Midbrain (tissue), 1 donor: Measurements from ENCODE around the gene AP1G1.
"Not testable (repeated sequence)": the region's sequence is repeated elsewhere in the genome, so short reads cannot be mapped to it uniquely, and the experiment has no call there.

Experiments used
- DNase-seq: peaks from one replicate; lab custom pipeline; 2025; lab: John Stamatoyannopoulos, UW

Gene AP1G1

DNA sequence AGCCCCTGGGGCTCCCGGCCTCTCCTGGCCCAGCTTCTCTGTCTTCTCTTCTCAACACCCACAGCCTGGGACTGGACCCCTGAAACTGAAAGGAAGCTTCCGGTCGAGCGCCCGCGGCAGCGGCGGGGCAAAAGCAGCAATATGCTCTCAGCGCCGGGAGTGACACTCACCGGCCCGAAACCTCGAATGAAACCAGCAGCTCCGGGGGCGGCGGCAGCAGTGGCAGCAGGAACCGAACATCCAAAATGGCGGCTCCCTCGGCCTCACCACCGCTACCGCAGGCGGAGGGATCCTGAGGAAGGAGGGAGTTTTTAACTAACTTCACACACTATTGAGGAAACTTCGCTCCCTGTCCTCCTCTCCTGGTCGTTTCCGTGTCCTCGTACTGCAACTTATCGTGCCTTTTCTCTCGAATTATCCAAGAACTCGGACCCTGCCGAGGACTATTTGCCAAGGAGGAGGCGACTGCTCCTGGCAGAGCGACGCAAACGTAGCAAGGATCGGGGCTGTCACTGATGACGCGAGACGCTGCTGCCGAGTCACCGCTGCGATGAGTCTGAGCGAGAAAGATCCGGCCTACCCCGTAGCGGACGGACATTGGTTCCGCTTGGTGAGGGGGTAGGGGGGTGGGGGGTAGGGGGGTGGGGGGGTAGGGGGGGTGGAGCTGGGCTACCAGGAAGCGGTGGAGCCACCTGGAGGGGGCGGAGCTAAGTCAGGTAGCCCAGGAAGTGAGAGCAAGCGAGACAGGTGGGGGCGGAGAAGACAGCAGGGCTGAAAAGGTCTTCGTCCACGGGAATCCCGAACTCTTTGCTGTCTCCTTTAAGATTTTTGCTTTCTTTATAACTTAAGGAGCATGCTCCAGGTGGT, at the start of gene AP1G1:
TSS of gene AP1G1 (minus strand) at position 242 of the 867 bp plus-strand sequence. CDS start 19,355 bp downstream, outside the sequence.
- peak; percentile 94 for DNase-seq

DNA sequence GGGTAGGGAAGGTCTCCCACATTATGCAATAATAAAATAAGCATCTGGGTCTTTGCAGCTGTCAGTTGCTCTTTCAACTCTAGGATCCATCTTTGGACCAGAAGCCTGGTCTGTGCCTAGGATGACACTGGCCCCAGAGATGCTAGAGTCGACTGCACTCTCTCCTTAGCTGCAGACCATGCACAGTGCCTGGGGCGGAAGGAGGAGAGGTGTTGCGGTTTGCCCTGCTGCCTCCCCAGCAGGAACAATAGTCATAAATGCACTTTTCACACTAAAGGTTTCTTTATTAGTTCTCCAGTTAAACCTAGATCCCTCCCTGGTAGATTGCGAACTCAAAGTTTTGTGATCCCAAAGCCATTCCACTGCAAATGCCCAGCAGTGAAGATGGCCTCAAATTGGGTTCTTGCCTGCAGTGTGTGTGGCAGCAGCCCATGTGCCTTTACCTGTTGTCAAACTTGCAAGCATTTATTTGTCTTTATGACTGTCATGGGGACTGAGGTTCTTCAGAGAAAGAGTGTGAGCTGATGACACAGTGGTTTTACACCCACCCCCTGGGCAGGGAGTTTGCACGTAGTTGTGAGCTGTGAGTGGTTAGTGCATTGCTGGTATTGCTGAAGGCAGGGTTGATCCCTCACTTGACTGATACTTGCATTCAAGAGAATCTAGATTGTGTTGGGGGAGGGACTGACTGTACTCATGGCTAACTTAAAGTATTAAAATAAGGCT, 47.5 kb upstream of the AP1G1 start:
- DNase-seq = no peak

GRCh38 chr16:71854369-71854948, 45.8 kb upstream of the AP1G1 start:
- no peak for DNase-seq

DNA sequence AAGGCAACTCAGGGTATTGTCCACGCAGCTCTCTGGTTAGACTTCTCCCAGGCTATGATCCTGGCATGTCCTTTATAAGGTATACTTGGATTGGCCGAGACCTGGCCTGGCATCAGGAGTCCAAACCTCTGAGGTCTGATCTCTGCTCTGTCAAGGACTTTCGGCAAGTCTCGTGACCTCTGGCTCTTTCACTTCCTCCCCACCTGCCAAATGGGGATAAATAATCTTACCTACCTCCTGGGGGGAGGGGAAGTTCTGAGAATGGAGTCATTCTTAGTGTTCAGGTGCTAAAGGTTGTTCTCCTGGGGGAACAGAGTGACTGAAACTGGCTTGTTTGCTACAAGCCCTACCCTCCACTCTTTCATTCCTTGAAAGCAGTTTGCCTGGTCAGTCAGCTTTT, 44.8 kb upstream of the AP1G1 start:
- no peak for DNase-seq

DNA sequence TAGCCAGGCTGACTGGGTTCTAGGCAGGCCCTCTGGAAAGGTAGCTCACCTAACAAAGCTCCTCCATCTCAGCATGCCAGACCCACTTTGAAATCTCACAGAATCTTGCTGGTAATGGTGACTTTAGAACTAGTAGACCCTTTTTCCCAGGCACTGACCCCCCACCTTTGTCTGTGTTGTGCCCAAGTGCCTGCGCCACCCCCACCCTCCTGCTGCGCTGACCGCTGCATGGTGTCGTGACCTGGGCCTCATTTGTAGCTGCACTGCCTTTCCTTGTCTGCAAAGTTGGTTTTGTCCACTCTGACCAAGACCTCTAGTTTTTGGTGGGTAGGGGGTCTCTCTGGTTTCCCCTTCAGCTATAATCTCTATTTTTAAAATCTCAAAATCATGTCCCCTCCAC, 43.9 kb upstream of the AP1G1 start:
- no peak for DNase-seq

- no peak for DNase-seq
Measured at GRCh38 chr16:71852158-71852557, 43.5 kb upstream of the AP1G1 start.

GRCh38 chr16:71851746-71852145, 43.1 kb upstream of the AP1G1 start:
- DNase-seq = no peak

DNA sequence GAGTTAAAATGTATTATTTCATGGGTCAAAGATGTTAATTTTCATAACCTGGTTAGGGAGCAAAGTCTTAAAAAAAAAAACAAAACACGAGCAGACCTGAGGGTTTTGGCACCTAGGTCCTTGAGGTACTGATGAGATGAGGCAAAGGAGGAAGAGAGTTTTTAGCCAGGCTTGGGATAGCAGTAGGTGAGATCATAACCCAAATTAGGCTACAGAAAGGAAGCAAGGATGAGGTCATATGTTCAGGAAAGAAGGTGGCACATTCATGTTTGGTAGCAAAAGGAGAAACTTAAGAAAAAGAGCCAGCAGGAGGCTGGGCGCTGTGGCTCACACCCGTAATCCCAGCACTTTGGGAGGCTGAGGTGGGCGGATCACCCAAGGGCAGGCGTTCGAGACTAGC, 40.0 kb upstream of the AP1G1 start:
- DNase-seq = no peak

DNA sequence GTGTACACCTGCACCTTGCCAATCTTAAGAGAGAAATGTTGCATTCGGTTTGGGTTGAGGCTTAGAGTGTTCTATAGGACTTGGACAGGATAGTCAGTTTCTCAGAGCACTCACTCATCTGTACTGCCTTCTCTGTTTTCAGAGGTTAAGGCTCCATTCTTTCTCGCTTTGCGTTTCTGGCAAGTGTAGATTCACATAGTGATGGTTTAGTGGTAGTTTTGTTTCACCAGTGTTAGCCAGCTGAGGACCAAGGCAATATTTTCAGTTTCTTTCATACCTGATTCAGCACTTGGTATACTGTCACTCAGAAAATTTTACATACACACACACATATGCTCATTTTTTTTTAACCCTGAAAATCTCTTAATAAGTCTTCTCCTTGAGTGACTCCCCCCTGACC, 38.5 kb upstream of the AP1G1 start:
- no peak for DNase-seq

- DNase-seq = no peak
Measured at GRCh38 chr16:71846431-71846830, 37.8 kb upstream of the AP1G1 start.

- DNase-seq = peak; percentile 92
Measured at GRCh38 chr16:71845639-71846430, 37.2 kb upstream of the AP1G1 start, which contains the start of gene ATXN1L. ATXN1L (plus strand) TSS chr16:71845976; CDS start chr16:71849741, 3,765 bp downstream.

DNA sequence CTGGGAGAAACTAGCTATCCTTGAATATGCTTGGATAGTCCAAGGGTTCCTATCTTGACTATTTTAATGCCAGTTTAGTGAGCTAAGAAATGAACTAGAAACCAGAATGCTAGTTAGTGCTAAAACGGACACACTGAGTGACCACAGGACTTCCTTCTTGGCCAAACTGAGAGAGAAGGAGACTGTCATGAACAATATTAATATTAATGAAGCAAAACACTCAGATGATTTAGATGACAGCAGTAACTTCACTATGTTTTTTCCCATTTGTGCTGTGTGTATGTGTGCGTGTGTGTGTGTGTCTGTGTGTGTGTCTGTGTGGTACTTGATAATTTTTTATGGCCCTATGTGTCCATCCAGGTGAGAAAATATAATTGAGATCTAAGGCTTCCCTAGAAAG, 34.9 kb upstream of the AP1G1 start:
- DNase-seq = no peak

DNA sequence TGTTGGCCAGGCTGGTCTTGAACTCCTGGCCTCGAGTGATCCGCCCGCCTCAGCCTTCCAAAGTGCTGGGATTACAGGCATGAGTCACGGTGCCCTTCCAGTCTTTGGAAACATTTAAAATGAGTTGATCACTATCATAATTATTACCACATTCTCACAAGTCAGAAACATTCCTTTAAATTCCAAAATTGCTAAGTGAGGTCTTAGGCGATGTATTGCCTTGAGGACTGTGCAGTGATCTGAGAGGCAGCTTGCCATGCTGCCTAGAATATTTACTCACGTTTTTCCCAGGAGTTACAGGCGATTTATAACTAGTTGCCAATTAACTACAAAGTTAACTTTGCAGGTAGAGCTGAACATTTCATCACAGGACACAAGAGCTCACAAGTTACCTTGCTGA, 31.4 kb upstream of the AP1G1 start:
- DNase-seq = no peak

- DNase-seq = no peak
Measured at GRCh38 chr16:71837150-71837549, 28.5 kb upstream of the AP1G1 start.

- no peak for DNase-seq
Measured at GRCh38 chr16:71834291-71834690, 25.7 kb upstream of the AP1G1 start.

DNA sequence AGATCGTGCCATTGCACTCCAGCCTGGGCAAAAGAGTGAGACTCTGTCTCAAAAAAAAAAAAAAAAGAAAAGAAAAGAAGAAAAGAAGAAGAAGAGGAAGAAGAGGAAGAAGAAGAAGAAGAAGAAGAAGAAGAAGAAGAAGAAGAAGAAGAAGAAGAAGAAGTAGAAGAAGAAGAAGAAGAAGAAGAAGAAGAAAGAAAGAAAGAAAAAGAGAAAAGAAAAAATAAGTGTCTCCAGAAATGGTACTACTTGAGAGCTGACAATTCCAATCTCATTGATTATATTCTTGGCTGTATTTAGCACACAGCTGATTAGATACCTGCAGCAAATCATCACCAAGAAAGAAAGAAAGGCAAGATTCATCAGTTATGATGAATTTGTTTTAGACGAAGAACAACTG, 23.5 kb upstream of the AP1G1 start:
- not testable (repeated sequence) for DNase-seq

- DNase-seq = not testable (repeated sequence)
Measured at GRCh38 chr16:71831698-71832097, 23.1 kb upstream of the AP1G1 start.

- no peak for DNase-seq
Measured at GRCh38 chr16:71830359-71830758, 21.7 kb upstream of the AP1G1 start.

GRCh38 chr16:71826533-71827017, 17.9 kb upstream of the AP1G1 start:
- no peak for DNase-seq

- DNase-seq = not testable (repeated sequence)
Measured at GRCh38 chr16:71817155-71817500, 8.5 kb upstream of the AP1G1 start.

DNA sequence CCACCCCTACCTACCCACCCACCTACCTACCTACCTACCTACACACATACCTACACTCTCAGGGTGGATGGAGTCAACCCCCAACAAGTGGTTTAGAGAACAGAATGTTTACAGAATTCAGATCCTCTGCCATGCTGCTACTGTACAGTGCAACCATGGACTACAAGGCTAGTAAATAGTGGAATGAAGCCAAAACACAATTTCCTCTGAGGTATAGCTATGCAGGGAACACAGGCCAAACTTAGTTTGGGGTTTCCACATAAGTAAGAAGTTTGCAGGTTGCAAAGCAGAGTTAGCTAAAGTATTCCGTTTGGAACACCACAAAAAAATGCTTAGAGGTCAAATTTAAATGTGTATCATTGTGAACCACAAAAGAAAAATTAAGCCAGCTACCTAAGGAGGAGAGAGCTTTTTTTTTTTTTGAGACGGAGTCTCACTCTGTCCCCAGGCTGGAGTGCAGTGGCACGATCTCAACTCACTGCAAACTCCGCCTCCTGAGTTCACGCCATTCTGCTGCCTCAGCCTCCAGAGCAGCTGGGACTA, 2.7 kb upstream of the AP1G1 start:
- DNase-seq = no peak

- not testable (repeated sequence) for DNase-seq
Measured at GRCh38 chr16:71810155-71810530, 1.5 kb upstream of the AP1G1 start.
